Lower leg skin (tissue), 3 donors: Measurements from ENCODE around the gene C10orf53.

Experiments used
- POLR2A ChIP-seq, 2 donors: fragments of 450-650 bp; IDR thresholded peaks; one replicate each; pipeline ENCODE4 v1.6.1; 2016 to 2017; ENCODE audit warnings: antibody characterized with exemption in 2 of 2, mild to moderate bottlenecking in 1 of 2, moderate library complexity in 1 of 2
- TF ChIP-seq, protein P1 (sequence below), 3 donors: fragments of 450-650 bp; IDR thresholded peaks; one replicate each; pipeline ENCODE4 v1.5.1; 2016; ENCODE audit warnings: antibody characterized with exemption in 3 of 3, mild to moderate bottlenecking in 3 of 3, moderate library complexity in 2 of 3

DNA sequence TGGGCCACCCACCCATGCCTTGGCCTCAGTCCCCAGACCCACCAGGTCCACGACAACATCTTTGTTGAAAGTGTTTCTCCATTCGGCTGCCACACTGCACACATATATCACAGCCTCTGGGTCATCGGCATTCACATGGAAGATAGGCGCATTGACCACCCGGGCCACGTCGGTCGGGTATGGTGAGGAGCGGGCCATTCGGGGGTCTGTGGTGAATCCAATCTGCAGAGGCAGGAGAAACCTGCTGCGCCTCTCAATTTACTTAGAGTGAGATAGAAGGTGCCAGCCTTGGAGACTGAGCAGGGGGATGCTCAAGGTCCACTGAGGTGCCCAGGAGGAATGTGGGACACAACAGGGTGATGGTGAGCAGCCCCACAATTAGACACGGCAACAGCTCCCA, 66.3 kb downstream of the C10orf53 start:
- TF ChIP-seq, protein P1, sequence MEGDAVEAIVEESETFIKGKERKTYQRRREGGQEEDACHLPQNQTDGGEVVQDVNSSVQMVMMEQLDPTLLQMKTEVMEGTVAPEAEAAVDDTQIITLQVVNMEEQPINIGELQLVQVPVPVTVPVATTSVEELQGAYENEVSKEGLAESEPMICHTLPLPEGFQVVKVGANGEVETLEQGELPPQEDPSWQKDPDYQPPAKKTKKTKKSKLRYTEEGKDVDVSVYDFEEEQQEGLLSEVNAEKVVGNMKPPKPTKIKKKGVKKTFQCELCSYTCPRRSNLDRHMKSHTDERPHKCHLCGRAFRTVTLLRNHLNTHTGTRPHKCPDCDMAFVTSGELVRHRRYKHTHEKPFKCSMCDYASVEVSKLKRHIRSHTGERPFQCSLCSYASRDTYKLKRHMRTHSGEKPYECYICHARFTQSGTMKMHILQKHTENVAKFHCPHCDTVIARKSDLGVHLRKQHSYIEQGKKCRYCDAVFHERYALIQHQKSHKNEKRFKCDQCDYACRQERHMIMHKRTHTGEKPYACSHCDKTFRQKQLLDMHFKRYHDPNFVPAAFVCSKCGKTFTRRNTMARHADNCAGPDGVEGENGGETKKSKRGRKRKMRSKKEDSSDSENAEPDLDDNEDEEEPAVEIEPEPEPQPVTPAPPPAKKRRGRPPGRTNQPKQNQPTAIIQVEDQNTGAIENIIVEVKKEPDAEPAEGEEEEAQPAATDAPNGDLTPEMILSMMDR (IDR thresholded peaks at IDR 0.05): no peak
- no peak for TF ChIP-seq POLR2A (IDR thresholded peaks at IDR 0.05)
